Measurements from ENCODE around the gene FBXL20.
"Not testable (repeated sequence)": the region's sequence is repeated elsewhere in the genome, so short reads cannot be mapped to it uniquely, and the experiment has no call there.

FBXL20 gene

DNA sequence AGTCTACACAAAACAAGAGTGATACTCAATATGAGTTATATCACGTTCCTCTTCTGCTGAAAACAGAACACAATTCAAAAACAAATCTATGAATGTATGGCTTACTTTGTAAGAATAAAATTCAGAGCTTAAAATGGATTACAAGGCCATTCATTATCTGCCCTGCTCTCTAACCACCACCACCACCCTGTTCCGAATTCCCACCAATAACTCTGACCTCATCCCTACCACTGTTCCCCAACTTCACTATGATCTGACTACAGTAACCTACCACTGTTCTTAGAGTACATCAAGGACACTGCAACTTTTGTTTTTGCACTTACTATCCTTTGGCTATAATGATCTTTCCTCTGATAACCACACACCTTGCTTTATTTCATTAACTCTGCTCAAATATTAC lies 21.3 kb downstream of the FBXL20 start:
- DNase-seq = no peak

DNA sequence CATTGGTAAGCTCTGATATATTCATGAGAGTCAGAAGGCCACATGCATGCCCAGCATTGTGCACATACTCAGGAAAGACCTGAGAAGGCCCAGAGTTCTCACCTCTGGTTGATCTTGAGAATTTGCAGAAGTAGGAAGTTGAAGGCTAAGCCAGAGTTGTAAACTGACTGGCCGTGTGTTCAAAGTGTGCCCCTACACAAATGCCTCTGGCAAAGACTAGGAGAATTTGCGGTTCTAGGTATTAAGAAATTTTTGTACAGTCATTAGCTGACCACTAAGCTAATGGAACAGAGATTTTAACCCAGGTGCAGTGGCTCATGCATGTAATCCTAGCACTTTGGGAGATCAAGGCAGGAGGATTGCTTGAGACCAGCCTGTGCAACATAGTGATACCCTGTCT lies 25.0 kb downstream of the FBXL20 start:
- DNase-seq = no peak

DNA sequence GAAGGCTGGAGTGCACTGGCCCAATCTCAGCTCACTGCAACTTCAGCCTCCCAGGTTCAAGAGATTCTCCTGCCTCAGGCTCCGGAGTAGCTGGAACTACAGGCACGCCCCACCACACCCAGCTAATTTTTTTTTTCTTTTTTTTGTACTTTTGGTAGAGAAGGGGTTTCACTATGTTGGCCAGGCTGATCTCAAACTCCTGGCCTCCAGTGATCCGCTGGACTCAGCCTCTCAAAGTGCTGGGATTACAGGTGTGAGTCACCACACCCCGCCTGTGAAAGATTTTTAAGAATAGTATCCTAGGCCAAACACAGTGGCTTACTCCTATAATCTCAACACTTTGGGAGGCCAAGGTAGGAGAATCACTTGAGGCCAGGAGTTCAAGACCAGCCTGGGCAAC lies 33.6 kb downstream of the FBXL20 start:
- DNase-seq = not testable (repeated sequence)

DNA sequence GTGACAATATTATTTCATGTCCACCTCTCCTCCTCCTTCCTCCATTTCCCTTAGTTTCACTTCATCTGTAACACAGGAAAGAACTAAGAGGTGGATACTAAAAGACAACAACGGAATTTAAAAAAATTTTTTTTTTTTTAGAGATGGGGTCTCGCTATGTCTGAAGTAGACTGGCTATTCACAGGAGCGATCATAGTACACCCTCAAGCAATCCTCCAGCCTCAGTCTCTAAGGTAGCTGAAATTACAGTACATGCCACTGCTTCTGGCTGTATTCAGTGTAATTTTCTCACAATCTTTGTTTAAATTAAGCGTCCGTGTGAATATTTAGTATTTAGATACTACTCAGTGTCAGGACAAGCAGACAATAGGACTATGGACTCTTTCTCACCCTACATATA lies 35.6 kb downstream of the FBXL20 start:
- no peak for DNase-seq

DNA sequence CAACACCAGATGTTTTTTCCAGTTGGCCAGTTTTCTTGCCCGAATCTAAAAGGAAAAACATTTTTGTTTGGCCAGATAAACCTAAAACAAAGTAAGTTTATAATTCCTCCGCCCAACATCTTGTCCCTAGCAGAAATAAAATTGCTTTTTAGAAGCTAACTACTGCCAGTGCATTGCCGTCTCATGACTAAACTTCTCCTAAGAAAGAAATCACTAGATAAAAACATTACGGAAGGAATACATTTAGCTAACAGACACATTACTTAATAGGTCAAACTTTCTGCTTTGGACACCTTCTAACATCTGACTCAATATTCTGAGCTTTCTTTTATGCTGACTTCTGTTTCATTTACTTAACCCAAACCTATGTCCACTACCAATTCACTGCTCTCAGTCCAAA lies 36.2 kb downstream of the FBXL20 start:
- DNase-seq = no peak

DNA sequence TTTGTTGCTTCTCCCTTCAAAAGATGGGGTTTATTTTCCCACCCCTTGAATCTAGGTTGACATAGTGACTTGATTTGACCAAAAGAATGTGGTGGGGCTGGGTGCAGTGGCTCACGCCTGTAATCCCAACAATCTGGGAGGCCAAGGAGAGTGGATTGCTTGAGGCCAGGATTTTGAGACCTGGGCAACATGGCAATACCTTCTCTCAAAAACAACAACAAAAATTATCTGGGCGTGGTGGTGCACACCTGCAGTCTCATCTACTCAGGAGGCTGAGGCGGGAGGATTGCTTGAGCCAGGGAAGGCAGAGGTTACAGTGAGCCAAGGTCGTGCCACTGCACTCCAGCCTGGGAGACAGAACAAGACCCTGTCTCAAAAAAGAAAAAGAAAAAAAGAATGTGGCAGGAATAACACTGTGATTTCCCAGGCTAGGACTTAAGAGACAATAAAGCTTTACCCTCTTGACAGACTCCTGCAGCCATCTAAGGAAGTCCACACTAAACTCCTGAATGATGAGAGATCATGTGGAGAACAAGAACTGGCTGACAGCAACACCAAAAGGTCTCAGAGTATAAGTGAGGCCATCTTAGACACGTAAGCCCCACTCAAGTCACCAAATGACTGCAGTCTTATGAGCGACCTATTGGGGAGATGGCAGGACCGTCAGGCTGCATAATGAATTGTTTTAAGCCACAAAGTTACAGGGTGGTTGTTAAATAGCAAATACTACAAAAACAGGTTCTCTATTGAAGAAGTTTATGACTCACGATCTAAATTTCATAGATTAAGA lies 37.0 kb downstream of the FBXL20 start:
- DNase-seq = no peak

DNA sequence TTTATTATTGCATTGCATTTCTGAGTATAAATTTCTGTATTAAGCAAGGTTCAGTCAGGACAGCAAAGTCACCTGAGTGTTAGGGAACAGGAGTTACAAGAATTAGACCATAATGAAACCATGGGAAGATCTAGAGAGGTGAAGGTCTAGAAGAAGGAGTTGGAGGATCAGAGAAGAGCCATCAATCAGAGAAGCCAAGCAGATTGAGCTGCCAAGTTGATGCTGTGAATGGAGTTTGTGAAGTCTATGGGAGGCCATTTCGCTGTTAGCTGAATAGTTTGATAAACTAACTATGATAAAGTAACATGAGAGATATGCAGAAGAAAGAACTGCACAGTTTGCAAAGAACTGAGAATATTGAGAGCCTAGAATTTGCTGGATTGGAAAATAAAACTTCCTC lies 40.4 kb downstream of the FBXL20 start:
- no peak for DNase-seq

DNA sequence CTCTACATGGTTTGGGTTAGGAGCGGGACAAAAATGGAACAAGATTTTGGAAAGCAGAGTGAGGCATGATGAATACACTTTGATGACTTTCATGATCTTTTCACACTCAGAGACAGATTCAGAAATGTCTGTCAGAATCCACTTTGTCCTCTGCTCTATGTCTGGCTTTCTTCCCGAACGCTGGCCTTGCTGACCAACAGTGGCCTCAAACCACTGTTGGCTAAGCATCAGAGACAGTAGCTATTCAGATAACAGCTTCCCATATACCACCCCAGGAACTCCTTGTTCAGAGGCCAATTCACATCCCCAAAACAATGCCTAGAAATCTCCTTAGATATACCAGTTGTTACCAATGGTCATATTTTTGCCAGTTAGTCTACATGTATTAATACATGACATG lies 40.9 kb downstream of the FBXL20 start:
- DNase-seq = peak in 5 of 14 donors; percentile 1 to 13 (median 3)

DNA sequence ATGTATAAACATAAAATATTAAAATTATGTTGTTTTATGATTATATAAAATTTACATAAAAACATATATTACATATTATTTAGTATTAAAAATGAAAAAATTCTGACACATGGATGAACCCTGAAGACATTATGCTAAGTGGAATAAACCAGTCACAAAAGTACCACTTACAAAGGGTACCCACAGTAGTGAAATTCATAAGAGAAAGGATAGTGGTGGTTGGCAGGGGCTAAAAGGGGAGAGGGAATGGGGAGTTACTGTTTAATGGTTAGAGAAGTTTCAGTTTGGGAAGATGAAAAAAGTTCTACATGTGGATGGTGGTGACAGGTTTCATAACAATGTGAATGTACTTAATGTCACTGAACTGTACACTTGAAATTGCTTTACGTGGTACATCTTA lies 41.4 kb downstream of the FBXL20 start:
- no peak for DNase-seq

DNA sequence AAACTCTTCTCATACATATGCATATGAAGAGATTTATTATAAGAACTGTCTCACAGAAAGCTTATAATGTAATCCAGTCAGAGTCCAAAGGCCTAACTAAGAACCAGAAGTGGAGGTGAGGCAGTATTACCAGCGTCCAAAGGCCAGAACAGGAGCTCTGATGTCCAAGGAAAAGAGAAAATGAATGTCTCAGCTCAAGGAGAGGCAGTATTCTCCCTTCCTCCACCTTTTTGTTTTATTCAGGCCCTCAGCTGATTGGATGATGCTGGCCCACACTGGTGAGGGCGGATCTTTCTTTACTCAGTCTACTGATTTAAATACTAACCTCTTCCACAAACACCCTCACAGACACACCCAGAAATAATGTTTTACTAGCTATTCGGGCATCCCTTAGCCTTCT lies 43.4 kb downstream of the FBXL20 start:
- DNase-seq = no peak

DNA sequence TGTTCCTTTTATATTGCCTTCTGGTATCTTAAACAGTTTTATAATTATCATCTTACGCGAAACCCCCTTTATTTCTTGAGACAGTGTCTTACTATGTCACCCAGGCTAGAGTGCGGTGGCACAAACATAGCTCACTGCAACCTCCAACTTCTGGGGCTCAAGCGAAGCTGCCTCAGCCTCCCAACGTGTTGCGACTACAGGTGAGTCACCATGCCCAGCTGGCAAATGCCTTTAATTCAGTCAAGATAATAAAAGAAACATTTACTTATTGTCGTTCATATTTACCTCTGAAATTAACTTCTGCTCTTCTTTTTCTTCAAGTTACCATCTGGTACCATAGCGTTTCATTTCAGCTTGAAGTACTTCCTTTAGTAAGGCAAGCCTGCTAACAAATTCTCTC lies 43.9 kb downstream of the FBXL20 start:
- DNase-seq = no peak

DNA sequence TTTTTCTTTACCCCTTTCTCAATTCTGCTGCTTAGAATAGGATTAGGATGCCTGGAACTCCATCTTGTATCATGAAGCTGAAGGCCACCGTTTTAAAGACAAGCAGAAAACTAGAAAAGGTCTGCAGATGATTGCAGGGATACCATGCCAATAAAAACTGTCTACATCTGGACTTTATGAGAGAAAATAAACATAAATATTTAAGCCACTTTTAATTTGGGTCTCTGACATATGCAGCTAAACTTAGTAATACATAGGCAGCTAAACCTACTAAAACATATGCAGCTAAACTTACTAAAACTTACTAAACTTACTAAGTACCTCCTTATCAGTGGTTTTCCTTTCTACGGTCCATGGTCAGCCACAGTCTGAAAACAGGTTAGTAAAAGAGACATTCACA lies 48.4 kb downstream of the FBXL20 start:
- no peak for DNase-seq

DNA sequence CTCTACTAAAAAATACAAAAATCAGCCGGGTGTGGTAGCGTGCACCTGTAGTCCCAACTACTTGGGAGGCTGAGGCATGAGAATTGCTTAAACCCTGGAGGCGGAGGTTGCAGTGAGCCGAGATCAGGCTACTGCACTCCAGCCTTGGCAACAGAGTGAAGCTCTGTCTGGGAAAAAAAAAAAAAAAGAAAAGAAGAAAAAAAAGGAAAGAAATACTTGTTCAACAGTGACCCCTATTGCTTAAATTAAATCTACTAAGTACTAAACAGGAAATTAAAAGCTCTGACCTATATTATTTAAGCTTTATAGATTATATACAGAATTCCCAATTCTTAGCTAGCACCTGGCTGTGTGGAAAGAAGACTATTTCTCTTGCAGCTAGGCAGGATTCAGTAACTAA lies 48.9 kb downstream of the FBXL20 start:
- DNase-seq = no peak

DNA sequence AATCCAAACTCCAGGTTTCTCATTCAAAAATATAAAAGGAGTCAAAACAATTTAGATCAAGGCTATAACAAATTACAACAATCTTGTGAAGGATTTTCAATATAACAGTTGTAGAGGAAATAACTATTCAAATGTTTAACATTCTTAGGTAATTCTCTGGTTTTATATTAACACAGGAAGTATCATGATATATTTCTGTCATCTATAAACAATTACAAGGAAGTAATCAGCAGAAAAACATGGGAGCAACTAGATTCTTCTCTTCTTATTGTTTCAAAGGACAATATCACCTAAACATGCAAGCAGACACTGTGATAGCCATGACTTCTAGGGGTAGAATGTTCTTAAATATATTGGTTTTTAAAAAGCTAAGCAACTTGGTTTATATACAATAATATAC lies 49.9 kb downstream of the FBXL20 start:
- no peak for DNase-seq

DNA sequence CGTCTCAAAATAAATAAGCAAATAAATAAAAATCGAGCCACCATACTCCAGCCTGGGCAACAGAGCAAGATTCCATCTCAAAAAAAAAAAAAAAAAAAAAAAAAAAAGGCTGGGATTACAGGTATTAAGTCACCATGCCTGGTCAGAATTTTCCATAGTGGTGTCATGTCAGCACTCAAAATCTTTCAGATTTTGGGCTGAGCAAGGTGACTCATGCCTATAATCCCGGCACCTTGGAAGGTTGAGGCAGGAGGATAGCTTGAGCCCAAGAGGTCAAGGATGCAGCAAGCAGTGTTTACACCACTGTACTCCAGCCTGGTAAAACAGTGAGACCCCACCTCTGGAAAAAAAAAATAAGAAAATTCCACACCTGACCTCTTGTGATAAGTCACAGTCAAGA lies 52.2 kb downstream of the FBXL20 start:
- DNase-seq = no peak

DNA sequence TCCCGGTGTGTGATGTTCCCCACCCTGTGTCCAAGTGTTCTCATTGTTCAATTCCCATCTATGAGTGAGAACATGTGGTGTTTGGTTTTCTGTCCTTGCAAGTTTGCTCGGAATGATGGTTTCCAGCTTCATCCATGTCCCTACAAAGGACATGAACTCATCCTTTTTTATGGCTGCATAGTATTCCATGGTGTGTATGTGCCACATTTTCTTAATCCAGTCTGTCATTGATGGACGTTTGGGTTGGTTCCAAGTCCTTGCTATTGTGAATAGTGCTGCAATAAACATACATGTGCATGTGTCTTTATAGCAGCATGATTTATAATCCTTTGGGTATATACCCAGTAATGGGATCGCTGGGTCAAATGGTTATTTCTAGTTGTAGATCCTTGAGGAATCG lies 54.6 kb downstream of the FBXL20 start:
- not testable (repeated sequence) for DNase-seq

DNA sequence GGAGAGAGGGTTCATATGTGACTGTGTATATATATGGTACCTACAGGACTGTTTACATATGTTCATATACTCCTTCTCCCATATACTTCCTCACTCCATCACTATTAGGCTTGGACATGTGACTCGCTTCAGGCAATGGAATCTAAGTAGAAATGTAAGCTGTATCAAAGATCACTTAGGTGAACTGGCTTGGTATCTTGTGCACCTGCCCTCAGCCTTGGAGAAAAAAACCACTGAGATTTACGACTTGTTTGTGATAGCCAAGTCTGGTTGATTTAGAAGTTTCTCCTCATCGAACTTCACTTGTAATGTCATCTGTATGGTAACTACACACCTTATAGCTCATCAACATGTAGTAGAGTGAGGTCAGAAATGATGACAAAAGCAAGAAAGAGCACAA lies 59.9 kb downstream of the FBXL20 start:
- DNase-seq = no peak

DNA sequence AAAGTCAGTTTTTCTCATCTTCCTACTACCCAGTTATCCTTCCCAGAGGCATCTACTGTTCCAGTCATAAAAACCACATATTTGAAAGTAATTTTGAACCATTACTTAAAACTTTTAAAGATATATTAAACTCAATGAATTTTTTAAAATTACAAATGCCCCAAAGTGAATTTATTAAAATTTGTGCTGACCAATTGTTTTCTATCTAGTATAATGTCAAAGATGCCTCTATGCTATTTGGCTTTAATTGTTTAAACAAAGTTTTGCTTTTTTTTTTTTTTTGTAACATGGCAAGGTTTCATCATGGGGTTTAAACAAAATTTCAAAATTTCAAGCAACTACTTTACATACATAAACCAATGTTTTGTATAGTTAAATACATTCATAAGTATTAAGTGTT lies 60.7 kb downstream of the FBXL20 start:
- DNase-seq = no peak

DNA sequence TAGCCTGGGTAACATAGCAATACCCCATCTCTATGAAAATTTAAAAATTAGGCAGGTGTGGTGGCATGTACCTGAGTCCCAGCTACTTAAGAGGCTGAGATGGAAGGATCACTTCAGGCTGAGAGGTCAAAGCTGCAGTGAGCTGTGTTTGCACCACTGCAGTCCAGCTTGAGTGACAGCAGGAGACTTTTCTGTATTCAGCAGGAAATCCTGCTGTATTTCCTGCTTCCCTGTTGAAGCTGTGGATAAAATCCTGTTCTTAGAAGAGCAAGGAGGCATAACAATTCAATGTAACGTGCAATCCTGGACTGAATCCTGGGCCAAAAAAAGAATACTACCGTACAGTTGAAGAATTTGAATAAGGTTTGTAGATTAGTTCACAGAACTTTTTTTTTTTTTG lies 62.2 kb downstream of the FBXL20 start:
- no peak for DNase-seq

DNA sequence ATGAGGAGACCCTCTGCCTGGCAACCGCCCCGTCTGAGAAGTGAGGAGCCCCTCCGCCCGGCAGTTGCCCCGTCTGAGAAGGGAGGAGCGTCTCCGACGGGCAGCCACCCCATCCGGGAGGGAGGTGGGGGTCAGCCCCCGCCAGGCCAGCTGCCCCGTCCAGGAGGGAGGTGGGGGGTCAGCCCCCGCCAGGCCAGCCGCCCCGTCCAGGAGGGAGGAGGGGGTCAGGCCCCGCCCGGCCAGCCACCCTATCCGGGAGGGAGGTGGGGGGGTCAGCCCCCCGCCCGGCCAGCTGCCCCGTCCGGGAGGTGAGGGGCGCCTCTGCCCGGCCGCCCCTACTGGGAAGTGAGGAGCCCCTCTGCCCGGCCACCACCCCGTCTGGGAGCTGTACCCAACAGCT lies 63.8 kb downstream of the FBXL20 start:
- not testable (repeated sequence) for DNase-seq

DNA sequence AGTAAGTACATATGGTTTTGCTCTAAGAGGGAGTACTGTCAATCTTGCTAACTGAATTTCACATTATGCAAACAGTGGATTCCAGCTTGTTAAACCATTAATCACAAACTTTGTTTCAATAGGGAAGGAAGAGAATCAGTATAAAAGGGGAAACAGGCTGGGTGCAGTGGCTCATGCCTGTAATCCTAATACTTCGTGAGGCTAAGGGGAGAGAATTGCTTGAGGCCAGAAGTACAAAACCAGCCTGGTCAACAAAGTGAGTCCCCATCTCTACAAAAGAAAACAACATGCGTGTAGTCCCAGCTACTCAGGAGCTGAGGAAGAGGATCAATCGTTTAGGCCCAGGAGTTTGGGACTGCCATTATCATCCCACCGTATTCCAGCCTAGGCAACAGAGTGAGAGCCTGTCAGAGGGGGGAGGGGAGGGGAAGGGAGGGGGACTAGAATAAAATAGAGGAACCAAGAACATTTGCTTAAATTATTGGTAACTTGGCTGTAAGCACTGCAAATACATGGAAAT lies 65.7 kb downstream of the FBXL20 start:
- DNase-seq = peak in 2 of 14 donors; percentile 6 to 37

DNA sequence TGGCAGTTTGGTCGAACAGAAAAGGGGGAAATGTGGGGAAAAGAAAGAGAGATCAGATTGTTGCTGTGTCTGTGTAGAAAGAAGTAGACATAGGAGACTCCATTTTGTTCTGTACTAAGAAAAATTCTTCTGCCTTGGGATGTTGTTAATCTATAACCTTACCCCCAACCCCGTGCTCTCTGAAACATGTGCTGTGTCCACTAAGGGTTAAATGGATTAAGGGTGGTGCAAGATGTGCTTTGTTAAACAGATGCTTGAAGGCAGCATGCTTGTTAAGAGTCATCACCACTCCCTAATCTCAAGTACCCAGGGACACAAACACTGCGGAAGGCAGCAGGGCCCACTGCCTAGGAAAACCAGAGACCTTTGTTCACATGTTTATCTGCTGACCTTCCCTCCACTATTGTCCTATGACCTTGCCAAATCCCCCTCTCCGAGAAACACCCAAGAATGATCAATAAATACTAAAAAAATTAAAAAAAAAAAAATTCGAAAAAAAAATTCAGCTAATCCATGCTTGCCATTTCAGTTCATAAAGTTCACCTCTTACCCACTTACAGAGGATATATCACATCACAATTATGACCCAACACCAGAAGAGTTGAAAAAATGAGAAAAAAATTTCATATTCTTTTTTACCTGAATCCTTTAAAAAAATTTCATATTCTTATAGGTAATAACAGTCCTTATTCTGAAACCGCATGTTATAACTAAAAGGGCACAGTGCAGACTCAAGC lies 67.2 kb downstream of the FBXL20 start:
- not testable (repeated sequence) for DNase-seq

DNA sequence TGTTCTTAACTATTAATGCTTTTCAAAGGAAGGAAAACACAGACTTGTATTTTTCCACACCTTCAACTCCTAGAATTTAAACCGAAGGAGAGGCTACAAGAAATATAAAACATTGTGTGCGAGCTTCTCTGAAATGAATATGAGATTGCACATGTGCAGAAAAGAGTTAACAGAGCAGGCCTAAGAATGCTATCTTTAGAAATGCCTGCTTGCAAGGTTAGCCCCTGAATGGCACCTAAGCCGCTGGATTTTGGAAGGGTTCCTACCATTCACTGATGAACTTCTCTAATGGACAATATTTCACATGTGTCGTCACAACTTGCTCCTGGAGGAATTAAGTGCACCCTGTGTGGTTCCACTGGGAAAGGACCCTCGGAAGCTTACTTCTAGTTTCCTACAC lies 69.3 kb downstream of the FBXL20 start:
- DNase-seq = no peak

DNA sequence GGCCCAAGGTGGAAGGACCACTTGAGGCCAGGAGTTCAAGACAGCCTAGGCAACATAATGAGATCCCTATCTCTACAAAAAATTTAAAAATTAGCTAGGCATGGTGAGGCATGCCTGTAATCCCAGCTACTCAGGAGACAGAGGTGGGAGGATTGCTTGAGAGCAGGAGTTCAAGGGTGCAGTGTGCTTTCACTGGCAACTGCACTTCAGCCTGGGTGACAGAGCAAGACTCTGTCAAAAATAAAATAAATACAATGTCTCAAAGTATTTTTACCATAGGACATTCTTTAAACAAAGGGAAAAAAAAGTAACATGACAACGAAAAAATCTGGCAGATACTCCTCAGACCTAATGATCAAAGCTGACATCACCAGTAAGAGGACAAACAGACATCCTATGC lies 72.6 kb downstream of the FBXL20 start:
- DNase-seq = no peak
